HG03108 (cell line): ENCODE data around the gene CASP9.
"Not testable (repeated sequence)": the region's sequence is repeated elsewhere in the genome, so short reads cannot be mapped to it uniquely, and the experiment has no call there.

Source experiments
- ATAC-seq: cut with Tn5 transposase; IDR thresholded peaks from one replicate; pipeline ENCODE4 v1.9.1; 2021; ENCODE audit warnings: moderate library complexity; ENCODE audit not compliant: unreplicated experiment

Gene CASP9

DNA sequence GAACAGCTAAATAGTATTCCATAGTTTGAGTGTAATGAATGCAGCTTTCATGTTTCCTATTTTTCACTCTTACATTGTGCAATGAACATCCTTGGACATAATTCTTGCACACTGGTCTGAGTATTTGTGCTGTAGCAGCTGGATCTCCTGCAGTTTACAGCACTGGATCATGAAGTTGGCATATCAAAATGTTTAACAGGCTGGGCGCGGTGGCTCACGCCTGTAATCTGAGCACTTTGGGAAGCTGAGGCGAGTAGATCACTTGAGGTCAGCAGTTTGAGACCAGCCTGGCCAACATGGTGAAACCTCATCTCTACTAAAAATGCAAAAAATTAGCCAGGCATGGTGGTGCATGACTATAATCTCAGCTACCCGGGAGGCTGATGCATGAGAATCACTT, 52.9 kb downstream of the CASP9 start:
- not testable (repeated sequence) for ATAC-seq

DNA sequence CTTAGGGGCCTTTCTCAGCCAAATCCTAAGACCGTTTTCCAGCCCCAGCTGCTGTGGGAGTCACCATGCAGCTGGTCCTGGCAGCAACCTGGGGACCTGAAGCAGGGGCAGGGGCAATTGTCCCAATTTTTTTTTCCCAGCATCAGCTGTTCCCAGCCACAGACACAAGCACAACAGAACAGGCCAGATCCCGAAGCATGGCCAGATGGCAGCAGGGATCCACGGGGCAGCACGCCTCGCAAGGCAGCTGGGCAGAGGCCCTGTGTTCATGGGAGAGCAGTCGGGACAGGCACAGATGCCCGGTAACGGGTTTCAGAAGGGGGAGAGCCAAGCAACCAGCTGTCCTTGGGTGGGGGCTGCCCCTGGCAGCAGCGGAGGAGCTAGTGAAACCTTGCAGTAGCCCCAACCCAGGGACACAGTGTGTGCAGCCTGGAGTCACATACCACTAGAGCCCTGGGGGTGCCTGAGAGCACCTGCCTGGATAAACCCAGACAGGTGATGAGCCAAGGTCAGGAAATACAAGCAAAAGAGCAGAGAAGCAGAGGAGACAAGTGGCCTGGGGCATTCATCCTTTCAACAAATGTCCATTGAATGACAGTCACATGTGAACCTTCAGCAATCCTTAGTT, 54.1 kb downstream of the CASP9 start:
- ATAC-seq: not testable (repeated sequence)

DNA sequence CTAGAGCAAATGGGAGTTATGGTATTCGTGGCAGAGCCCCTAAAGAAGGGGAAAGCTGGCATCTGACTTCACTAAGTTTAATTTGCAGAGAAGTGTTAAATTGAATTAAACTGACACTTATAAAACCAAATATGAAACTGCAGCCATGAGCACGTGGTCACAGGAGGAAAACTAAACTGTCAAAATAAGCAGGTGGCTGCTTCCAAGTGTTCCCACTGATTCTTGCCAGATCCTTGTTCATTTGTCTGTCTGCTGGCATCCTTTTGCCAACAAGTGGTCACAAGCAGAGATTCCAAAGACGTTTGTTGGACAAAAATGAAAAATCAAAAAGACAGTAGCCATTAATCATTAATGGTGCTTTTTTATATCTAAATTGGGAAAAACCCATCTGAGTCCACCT, 54.7 kb downstream of the CASP9 start:
- ATAC-seq: no peak

DNA sequence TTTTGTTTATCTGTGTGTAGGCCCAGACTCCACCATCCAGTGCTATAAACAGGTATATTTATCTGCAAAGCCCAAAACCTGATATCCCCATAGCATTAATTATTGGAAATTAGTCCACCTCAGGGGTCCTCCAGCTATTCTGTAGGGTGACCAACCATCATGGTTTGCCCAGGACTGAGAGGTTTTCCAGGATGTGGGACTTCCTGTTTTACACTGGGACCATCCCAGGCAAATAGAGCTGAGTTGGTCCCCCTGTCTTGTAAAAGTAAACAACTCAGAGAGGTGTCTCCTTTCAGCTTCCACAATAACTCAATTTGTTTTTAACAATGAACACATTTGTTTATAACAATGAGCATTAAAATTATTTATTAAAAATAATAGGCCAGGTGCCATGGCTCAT, 55.9 kb downstream of the CASP9 start:
- ATAC-seq: no peak

DNA sequence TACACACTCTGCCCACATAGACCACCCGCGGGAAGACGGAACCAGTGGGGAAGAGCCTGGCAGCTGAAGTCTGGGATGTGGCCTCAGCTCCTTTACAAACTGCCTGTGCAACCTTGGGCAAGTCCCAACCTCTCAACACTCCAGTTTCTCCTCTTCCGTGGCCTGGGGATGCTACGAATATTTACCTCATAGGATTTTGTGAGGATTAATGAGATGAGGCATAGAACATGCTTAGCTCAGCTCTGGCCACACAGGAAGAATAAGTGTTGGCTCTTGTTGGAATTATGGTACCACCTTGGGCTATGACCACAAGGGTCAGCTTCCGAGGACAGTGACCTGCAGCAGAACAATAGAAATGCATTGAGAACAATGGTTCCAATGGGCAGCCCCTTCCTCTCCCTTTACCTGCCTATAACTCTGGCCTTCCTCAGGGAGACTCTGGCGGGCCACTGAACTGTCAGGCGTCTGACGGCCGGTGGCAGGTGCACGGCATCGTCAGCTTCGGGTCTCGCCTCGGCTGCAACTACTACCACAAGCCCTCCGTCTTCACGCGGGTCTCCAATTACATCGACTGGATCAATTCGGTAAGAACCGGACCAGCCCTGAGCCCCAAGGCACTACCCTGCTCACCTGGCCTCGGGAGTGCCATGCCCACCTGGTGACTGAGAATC, 56.9 kb downstream of the CASP9 start:
- ATAC-seq: not testable (repeated sequence)

DNA sequence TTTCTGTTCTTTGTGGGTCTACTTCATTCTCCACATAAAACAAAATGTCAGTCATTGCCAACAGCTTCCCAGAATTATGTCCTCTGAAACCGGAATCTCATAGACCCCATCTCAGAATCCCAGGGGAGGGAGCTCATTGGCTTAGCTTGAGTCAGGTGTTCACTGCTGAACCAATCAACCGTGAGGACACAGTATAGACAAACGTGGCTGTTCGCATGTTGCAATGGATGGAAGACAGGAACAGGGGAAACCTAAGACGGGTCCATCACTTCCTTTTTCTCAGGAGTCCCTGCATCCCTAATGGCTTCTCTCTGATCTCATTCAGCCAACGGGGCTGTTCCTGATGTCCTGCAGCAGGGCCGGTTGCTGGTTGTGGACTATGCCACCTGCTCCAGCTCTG, 58.3 kb downstream of the CASP9 start:
- no peak for ATAC-seq

DNA sequence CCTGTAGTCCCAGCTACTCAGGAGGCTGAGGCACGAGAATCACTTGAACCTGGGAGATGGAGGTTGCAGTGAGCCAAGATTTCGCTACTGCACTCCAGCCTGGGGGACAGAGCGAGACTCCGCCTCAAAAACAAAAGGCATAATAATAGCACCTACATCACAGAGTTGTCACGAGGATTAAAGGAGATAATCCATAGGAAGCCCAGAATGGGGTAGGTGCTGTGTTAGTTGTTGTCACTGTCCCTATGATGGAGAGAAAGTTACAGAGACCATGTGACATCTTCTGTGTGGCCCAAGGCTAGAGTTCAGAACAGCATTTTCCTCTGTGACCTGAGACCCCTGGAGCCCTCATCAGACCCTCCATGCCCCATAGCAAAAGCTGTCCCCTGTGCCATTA, 60.1 kb downstream of the CASP9 start:
- not testable (repeated sequence) for ATAC-seq

DNA sequence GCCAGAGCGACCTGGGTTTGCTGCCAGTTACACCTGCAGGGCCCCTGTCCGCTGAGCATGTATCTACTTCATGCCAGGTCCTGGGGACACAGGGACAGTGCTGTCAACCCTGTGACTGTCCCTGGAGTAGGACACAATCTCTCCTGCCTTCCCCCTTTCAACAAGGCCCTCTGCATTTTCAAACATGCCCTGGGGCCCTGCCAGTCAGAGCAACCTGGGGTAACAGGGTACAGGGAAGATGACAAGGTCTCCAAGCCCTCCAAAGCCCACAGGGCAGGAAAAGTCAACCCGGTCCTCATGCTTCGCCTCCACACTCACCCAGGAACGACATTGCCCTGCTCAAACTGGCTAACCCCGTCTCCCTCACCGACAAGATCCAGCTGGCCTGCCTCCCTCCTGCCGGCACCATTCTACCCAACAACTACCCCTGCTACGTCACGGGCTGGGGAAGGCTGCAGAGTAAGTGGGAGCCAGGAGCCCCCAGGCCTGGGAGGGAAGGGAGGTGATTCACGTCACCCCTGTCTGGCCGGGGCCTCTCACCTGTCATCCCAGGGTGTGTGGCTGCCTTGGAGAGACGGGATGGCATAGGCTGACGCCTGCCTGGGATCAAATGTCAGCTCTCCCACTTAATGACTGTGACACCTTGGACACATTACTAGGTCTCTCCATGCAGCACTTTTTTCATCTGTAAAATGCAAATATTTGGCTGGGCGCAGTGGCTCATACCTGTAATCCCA, 60.8 kb downstream of the CASP9 start:
- ATAC-seq: not testable (repeated sequence)

DNA sequence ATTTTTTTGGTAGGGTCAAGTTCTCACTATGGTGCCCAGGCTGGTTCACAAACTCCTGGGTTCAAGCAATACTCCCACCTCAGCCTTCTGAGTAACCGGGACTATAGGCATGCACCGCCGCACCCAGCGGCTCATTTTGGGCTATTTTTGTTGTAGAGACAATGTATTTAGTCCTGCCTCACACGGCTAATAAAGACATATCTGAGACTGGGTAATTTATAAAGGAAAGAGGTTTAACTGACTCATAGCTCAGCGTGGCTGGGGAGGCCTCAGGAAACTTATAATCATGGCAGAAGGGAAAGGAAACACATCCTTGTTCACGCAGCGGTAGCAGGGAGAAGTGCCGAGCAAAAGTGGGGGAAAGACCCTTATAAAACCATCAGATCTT, 63.3 kb downstream of the CASP9 start:
- no peak for ATAC-seq

DNA sequence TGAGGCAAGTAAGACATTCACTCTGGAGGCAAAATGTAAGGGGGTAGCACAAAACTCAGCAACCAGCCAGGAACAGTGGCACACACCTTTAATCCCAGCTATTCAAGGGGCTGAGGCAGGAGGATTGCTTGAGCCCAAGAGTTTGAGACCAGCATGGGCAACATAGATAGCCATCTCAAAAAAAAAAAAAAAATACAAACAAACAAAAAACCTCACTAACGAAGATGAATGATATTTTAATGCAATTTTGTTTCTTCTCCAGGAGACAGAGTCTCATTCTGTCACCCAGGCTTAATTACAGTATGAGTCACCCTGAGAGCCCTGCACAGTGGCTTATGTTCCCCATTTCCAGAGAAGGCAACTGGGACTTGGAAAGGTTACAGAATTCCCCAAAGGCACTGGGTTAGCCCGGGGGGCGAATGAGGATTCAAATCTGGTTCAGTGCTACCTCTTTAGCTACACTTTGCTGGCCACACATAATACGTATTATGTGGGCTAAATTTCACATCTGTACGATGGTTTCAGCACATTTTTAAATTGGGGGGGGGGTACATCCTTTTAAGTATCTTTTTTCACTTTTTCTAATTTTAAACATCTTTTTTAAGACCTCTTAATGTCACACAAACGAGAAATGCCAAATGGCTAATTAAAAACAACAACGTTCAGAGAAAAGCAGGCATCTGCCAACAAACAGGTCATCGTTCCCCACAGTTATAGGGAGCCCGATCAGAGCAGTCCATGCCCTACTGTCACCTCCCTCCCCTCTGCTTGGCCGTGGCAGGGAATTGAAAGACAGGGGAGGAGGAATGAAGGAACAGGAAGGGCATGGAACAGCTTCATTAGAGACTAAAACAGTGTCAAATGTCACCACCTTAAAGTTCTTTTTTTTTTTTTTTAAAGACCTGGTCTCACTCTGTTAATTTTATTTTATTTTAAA, 64.0 kb downstream of the CASP9 start:
- no peak for ATAC-seq

DNA sequence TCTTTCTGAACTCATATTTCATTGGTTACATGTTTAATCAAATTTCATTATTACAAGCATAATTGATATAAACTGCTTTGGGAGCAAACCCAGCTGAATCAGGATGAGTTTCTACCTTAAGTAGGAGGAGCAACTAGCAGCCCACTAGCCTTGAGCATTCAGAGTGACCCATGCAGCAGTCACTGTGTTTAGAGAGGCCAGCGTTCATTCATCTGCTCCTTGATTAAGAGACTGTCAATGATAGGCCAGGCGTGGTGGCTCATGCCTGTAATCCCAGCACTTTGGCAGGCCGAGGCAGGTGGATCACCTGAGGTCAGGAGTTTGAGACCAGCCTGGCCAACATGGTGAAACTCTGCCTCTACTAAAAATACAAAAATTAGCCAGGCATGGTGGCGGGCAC, 65.6 kb downstream of the CASP9 start:
- ATAC-seq: not testable (repeated sequence)

DNA sequence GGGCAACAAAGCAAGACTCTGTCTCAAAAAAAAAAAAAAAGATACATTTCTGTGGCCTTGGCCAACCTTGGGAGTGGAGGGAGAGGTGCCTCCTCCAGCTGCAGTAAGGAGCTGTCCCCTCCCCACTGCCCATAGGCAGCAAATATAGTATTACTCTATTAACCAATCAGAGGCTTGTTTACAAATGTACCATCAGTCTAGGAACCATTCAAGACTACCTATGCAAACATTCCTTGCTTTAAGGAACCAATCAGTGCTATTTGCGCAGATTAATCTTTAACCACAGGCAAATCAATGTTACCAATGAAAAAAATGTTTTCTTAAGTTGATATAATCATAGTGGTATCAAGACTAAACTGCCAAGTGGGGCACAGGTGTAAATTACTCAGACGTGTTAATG, 66.4 kb downstream of the CASP9 start:
- ATAC-seq: no peak

DNA sequence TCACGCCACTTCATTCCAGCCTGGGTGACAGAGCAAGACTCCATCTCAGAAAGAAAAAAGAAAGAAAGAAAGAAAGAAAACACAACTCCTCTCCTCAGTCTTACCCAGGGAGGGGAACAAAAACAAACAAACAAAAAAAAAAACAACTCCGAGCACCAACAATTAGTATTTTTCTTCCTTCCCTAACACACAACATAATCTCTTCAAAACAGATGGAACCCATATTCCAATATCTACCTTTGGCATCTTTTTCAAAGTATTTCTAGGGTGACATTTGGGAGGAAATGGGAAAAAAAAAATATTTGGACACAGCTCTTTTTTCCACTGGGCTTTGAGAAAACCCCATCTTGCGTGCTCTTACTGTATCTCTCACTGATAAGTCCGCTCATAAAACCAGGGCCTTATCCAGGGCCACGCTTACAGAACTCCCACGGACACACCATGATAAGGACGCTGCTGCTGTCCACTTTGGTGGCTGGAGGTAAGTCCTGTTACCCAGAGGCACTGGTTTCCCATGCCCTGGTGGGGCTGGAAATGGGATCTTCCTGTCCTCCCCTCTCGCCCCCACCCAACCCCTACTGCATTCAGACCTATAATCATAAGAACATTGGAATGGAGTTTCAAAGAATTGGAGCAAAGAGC, 67.6 kb downstream of the CASP9 start, which contains the start of gene CELA2A:
CELA2A (plus strand) TSS at position 420 of the 642 bp plus-strand sequence; CDS start at position 442, 22 bp downstream.
- ATAC-seq: no peak

DNA sequence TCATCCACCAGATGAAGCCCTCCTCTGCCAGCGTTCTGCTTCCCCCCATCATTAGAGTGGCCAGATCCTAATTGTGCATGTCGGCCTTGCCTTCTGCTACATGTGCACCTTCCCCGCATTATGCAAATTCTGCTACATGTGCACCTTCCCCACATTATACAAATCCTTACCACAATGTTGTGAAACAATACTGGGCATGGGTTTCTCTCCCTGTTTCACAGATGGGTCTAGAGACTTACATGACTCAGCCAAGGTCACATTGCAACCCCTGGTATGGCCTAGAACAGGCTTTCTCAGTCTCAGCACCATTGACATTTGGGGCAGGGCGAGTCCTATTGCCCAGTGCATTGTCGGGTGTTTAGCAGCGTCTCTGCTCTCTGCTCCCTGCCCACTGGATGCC, 68.5 kb downstream of the CASP9 start:
- no peak for ATAC-seq

DNA sequence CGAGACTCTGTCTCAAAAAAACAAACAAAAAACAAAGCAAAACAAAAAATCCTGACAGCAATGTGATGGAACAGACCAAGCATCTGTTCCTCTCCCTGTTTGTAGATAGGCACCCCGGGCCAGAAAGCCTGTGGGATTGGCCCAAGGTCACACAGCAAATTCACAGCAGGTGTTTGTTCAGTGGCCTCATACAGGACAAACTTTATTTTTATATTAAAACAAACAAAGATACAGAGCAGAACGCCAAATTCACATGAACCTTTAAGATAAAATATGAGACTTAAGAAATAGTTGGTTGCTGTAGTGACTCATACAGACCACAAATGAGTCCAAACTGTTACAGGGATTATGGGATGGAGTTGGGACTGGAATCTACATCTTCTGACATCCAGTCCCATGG, 69.8 kb downstream of the CASP9 start:
- no peak for ATAC-seq

DNA sequence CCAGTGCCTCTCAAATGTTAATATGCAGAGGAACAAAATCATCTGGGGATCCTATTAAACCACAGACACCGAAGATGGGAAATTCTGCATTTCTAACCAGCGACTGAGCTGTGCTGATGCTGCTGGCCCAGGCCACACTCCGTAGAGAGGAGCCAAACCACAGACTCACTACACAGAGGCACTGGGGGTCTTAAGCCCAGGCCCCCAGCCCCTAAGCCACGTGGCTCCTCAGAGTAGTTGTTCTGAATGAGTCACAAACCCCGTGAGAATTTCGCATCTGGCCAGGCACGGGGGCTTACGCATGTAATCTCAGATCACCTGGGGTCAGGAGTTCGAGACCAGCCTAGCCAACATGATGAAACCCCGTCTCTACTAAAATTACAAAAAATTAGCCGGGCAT, 70.3 kb downstream of the CASP9 start:
- ATAC-seq: no peak

DNA sequence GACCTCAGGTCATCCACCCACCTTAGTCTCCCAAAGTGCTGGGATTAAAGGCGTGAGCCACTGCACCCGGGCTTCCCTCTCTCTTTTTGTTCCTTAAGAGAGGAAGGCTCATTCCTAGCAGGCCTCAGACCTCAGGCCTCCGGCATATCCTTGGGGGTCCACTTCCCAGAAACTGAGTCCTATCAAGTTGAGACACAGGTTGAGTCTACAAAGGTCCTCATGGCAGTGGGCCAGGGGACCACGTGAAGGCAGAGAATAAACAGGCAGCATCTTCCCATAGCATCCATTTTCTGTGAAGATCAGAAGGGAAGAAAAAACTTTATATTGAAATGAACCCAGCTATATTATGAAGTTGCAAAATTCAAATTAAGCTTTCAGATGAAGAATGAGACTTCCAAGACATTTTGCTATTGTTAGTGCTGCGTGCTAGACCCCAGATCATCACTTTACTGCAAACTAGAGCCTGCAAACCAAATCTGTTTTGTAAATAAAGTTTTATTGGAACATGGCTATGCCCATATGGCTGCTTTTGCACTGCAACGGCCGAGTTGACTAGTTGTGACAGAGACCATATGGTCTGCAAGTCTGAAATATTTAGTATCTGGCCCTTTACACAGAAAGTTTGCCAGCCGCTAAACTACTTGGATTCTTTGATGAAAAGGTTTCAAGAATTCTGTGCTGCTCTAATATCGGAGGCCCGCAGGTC, 71.0 kb downstream of the CASP9 start:
- ATAC-seq: no peak

DNA sequence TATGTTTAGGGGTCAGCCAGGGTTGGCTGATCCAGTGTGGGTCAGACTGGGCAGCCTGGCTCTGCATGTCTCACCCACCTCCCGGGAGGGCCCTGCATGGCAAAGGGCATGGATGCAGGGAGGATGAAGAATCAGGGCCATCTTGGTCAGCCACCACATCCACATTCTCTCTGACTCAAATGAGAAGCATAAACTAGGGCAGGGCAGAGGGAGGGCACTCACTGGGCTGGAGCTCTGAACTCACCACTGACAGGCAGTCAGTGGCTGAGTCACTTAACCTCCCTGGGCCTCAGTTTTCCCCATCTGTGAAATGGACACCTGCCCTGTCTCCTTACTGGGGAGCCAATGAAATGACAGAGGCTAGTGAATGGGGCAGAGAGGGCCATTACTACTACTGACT, 71.8 kb downstream of the CASP9 start:
- no peak for ATAC-seq

DNA sequence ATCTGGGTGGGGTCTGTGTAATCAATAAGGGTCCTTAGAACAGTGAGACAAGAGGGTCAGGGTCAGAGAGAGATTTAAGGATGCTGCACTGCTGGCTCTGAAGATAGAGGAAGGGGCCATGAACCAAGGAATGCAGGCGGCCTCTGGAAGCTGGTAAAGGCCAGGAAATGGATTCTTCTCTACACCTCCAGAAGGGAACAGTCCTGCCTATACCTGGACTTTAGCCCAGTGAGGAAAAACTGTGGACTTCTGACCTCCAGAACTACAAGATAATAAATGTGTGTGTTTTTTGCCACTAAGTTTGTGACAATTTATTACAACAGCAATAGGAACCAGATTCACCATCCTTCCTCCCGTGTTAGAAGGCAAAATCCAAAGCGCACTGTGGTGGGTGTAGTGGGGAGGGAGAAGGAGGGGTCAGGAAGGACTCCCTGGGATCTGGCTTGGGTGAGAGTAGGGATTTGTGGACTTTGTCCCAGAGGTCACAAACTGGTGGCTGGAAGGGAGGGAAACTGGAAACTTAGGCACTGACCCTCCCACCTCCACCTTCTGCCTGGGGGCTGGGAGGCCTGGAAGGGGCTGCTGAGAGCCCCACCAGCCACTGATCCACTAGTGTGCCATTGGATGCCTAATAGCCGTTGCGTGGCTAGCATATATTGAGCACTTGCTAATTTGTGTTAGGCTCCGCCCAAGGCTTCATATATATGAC, 72.8 kb downstream of the CASP9 start:
- ATAC-seq: no peak
